Ovary (tissue), 9 donors: ENCODE measurements around the gene CALY. TPM values are rescaled to one million over a fixed set of nuclear protein-coding genes. Genes with fewer than 3 reads are reported as not detected.

Source experiments
- DNase-seq, 5 donors: peaks; one replicate each; pipeline ENCODE4 v3.0.0-alpha.2; 2019 to 2020
- H3K27ac ChIP-seq, 2 donors: fragments of 200-600 bp; one replicate each; pipeline versions ENCODE4 v1.5.1 to v1.8.0; 2019 to 2022
- H3K27me3 ChIP-seq: fragments of 200-600 bp; one replicate; pipeline ENCODE4 v1.8.0; 2022
- H3K36me3 ChIP-seq: fragments of 200-600 bp; sonication (generic); one replicate; pipeline ENCODE4 v1.5.1; 2019
- H3K4me1 ChIP-seq: one replicate; pipeline ENCODE4 v1.8.1; 2013; ENCODE audit warnings: mild to moderate bottlenecking, moderate library complexity; ENCODE audit not compliant: insufficient read depth
- H3K4me3 ChIP-seq: fragments of 200-600 bp; sonication (generic); one replicate; pipeline ENCODE4 v1.5.1; 2017
- H3K9me3 ChIP-seq, 2 donors: fragments of 200-600 bp in 1 of 2; sonication (generic) in 1 of 2; one replicate each; pipeline versions ENCODE4 v1.5.1 to v1.8.1; 2013 to 2019; ENCODE audit warnings: mild to moderate bottlenecking in 1 of 2, moderate library complexity in 1 of 2
- CTCF ChIP-seq, 3 donors: fragments of 450-650 bp in 2 of 3; fragments of 200-600 bp in 1 of 3; IDR thresholded peaks; one replicate each; pipeline versions ENCODE4 v1.5.1 to v1.8.0; 2016 to 2022; ENCODE audit warnings: antibody characterized with exemption in 3 of 3, mild to moderate bottlenecking in 1 of 3
- EP300 ChIP-seq: sonication (generic); formaldehyde crosslinking; IDR thresholded peaks from one replicate; pipeline ENCODE4 v1.6.1; 2017; ENCODE audit warnings: antibody characterized with exemption
- POLR2A ChIP-seq: fragments of 450-650 bp; IDR thresholded peaks from one replicate; pipeline ENCODE4 v1.6.1; 2017; ENCODE audit warnings: antibody characterized with exemption, mild to moderate bottlenecking, moderate library complexity
- WGBS, 3 donors: extraction: QIAGEN DNeasy Blood & Tissue Kit in 1 of 3; methylation state at CpG; one replicate each; pipeline versions ENCODE4 v1.1.5 to v1.1.7; 2013 to 2017; 5-methylcytosine and 5-hydroxymethylcytosine counted together
- intact Hi-C, 4 donors: fragments of 100-400 bp; cut with DNase I; formaldehyde crosslinking; loops; one replicate each; pipeline versions ENCODE4 v1.11.0 to v1.15.1; 2022 to 2023
- polyA plus RNA-seq, 2 donors: library from polyadenylated mRNA; stranded (reverse); fragments of 200-250 nt in 1 of 2; fragments of 350-450 nt in 1 of 2; fragmentation: Illumina TruSeq in 1 of 2; extraction: RNeasy Lipid Tissue Mini Kit (QIAGEN cat#74804) in 1 of 2; gene quantifications; one replicate each; pipeline ENCODE4 v1.2.3, GENCODE V29; 2013 to 2014
- total RNA-seq, 7 donors: library from RNA; depleted of rRNA in 2 of 7; stranded (reverse); fragments of >200 nt in 2 of 7; fragmentation: NEBNext Ultra II Directional in 3 of 7; extraction: Animal tissue kit (Norgen Biotek cat#: 25700) in 3 of 7; gene quantifications; one replicate each; pipeline versions ENCODE4 v1.1.0 to v1.2.4, GENCODE V29; 2016 to 2023
- donor health status: DM: no; HTN: no; CAD: no; lungs with moderate emphysema.
- donor health status: DM: no; HTN: no; CAD: no.
- donor health status: Bipolar disorder and iron deficiency.
- donor health status: DM: yes; HTN: yes; CAD: no.
- donor health status: DM: no; HTN: no; CAD: no.
- donor health status: DM: yes; HTN: yes; CAD: no.

CALY gene
- total and polyA plus RNA-seq, 9 donors, result 0.69 TPM; not detected in 8

GRCh38 chr10:133347710-133348517, 11.2 kb upstream of the CALY start:
- Histone ChIP-seq H3K4me3 (no peak overlapping the region), H3K4me1 (no peaks in the 10 kb centered on the region), H3K36me3 (no peaks in the 10 kb centered on the region), H3K27me3 (no peaks in the 10 kb centered on the region), H3K9me3 (no peaks in the 10 kb centered on the region), H3K27ac (no peak overlapping the region)
- WGBS, 3 donors, result 40 to 49% (median 44%) methylated on average over 14 to 16 of the region's 16 CpGs
- no peak for DNase-seq
- no peak for TF ChIP-seq EP300
- no peak for TF ChIP-seq CTCF (IDR thresholded peaks at IDR 0.05)
- TF ChIP-seq POLR2A, result no peak
- intact Hi-C loops, result no loop called here

GRCh38 chr10:133346413-133346812, 9.7 kb upstream of the CALY start:
- 46 to 58% (median 51%) methylated on average over 11 of the region's 11 CpGs for WGBS, 3 donors
- H3K36me3 ChIP-seq, result no peaks in the 10 kb centered on the region
- no peaks in the 10 kb centered on the region for H3K27me3 ChIP-seq
- no peak overlapping the region for H3K27ac ChIP-seq
- no peak for DNase-seq
- TF ChIP-seq POLR2A, result no peak
- TF ChIP-seq EP300, result no peak
- no peak for TF ChIP-seq CTCF (IDR thresholded peaks at IDR 0.05)
- no peaks in the 10 kb centered on the region for H3K4me1 ChIP-seq
- intact Hi-C loops, result no loop called here
- no peak overlapping the region for H3K4me3 ChIP-seq
- H3K9me3 ChIP-seq, result peaks cover 0 to 2% of the 10 kb centered on the region in 2 donors

- no peak for DNase-seq
- Histone ChIP-seq H3K36me3 (no peaks in the 10 kb centered on the region), H3K4me3 (no peak overlapping the region), H3K4me1 (no peaks in the 10 kb centered on the region), H3K9me3 (peaks cover 0 to 5% of the 10 kb centered on the region in 2 donors), H3K27ac (no peak overlapping the region), H3K27me3 (no peaks in the 10 kb centered on the region)
- no peak for TF ChIP-seq POLR2A
- no peak for TF ChIP-seq CTCF (IDR thresholded peaks at IDR 0.05)
- TF ChIP-seq EP300, result no peak
- WGBS, 3 donors, result 51 to 63% (median 62%) methylated on average over 5 of the region's 5 CpGs
- intact Hi-C loops, result no loop called here
Observed at GRCh38 chr10:133344236-133344635, 7.5 kb upstream of the CALY start.

- no peaks in the 10 kb centered on the region for H3K36me3 ChIP-seq
- H3K4me1 ChIP-seq, result no peaks in the 10 kb centered on the region
- H3K9me3 ChIP-seq, result peaks cover 0 to 5% of the 10 kb centered on the region in 2 donors
- H3K27ac ChIP-seq, result no peak overlapping the region
- no peaks in the 10 kb centered on the region for H3K27me3 ChIP-seq
- WGBS, 3 donors, result 39 to 53% (median 42%) methylated on average over 9 of the region's 9 CpGs
- TF ChIP-seq CTCF (IDR thresholded peaks at IDR 0.05), result no peak
- TF ChIP-seq EP300, result no peak
- no peak for TF ChIP-seq POLR2A
- no peak overlapping the region for H3K4me3 ChIP-seq
- DNase-seq, result no peak
- intact Hi-C loops, result no loop called here
Observed at GRCh38 chr10:133343558-133343957, 6.9 kb upstream of the CALY start.
